RWPE1 (cell line): ENCODE results near the gene NELL1.

Experiments
- CTCF ChIA-PET: fragments of 350-600 bp; sonication (Branson Sonifier 250); formaldehyde crosslinking; extraction: SDS; loops from one replicate; lab custom pipeline; 2021; lab: Yijun Ruan, JAX
- POLR2A ChIA-PET: fragments of 400-600 bp; formaldehyde crosslinking; extraction: SDS; loops from one replicate; lab custom pipeline; 2020; ENCODE audit warnings: antibody characterized with exemption; ENCODE audit not compliant: low non-redundant PET; lab: Yijun Ruan, JAX
- DNase-seq: peaks from one replicate; pipeline ENCODE4 v3.0.0; 2012; ENCODE audit warnings: low spot score
- H3K27ac ChIP-seq: fragments of 450-650 bp; 2 replicates; pipeline ENCODE4 v1.5.1; 2017
- CTCF ChIP-seq: fragments of 450-650 bp; conservative IDR thresholded peaks from 2 replicates; pipeline ENCODE4 v1.5.1; 2017; ENCODE audit warnings: low read depth, mild to moderate bottlenecking

Gene NELL1

GRCh38 chr11:20980736-20981135 lies 311.4 kb downstream of the NELL1 start:
- POLR2A ChIA-PET = no interaction called here
- no peak for TF ChIP-seq CTCF
- CTCF ChIA-PET = no interaction called here
- no peak overlapping the region for H3K27ac ChIP-seq
- DNase-seq = no peak

GRCh38 chr11:20990447-20990846 lies 321.1 kb downstream of the NELL1 start:
- no peak overlapping the region for H3K27ac ChIP-seq
- POLR2A ChIA-PET = no interaction called here
- DNase-seq = no peak
- CTCF ChIA-PET = no interaction called here
- no peak for TF ChIP-seq CTCF

GRCh38 chr11:20991471-20991870 lies 322.1 kb downstream of the NELL1 start:
- ChIA-PET CTCF (no interaction called here), POLR2A (no interaction called here)
- no peak for TF ChIP-seq CTCF
- no peak for DNase-seq
- H3K27ac ChIP-seq = no peak overlapping the region

- POLR2A ChIA-PET = no interaction called here
- CTCF ChIA-PET = no interaction called here
- DNase-seq = no peak
- H3K27ac ChIP-seq = no peak overlapping the region
- no peak for TF ChIP-seq CTCF
Observed at GRCh38 chr11:21007297-21007696, 337.9 kb downstream of the NELL1 start.

GRCh38 chr11:21018248-21018647 lies 348.9 kb downstream of the NELL1 start:
- ChIA-PET POLR2A (no interaction called here), CTCF (no interaction called here)
- DNase-seq = no peak
- TF ChIP-seq CTCF = no peak
- H3K27ac ChIP-seq = no peak overlapping the region

- CTCF ChIA-PET = interaction anchor here (0.6 kb wide), 1 partner anchor 299 kb away, joined by 5 read pairs; no protein-coding TSS in a partner anchor
- no peak for DNase-seq
- no peak for TF ChIP-seq CTCF
- H3K27ac ChIP-seq = no peak overlapping the region
- POLR2A ChIA-PET = no interaction called here
Observed at GRCh38 chr11:21026685-21027084, 357.3 kb downstream of the NELL1 start.

- no peak for DNase-seq
- POLR2A ChIA-PET = no interaction called here
- no peak overlapping the region for H3K27ac ChIP-seq
- CTCF ChIA-PET = no interaction called here
- TF ChIP-seq CTCF = no peak
Observed at GRCh38 chr11:21037850-21038249, 368.5 kb downstream of the NELL1 start.
